Measurements from ENCODE around the gene MFSD6.
"Not testable (repeated sequence)": the region's sequence is repeated elsewhere in the genome, so short reads cannot be mapped to it uniquely, and the experiment has no call there.

Gene MFSD6

GRCh38 chr2:190405070-190405469 lies 3.1 kb upstream of the MFSD6 start:
- no peak for DNase-seq (ENCODE audit: low read depth in 1 of 2, low spot score in 1 of 2)

GRCh38 chr2:190405995-190406394 lies 2.2 kb upstream of the MFSD6 start:
- DNase-seq (ENCODE audit: low read depth in 1 of 2, low spot score in 1 of 2): no peak

- no peak for DNase-seq (ENCODE audit: low read depth in 1 of 2, low spot score in 1 of 2)
Observed at GRCh38 chr2:190406805-190407204, 1.4 kb upstream of the MFSD6 start.

- DNase-seq (ENCODE audit: low read depth in 1 of 2, low spot score in 1 of 2): no peak
Observed at GRCh38 chr2:190407246-190407661, 901 bp upstream of the MFSD6 start.

- DNase-seq (ENCODE audit: low read depth in 1 of 2, low spot score in 1 of 2): peak; percentile 49 to 58
Observed at GRCh38 chr2:190408538-190409271, 550 bp downstream of the MFSD6 start.

- no peak for DNase-seq (ENCODE audit: low read depth in 1 of 2, low spot score in 1 of 2)
Observed at GRCh38 chr2:190409616-190410015, 1.5 kb downstream of the MFSD6 start.

GRCh38 chr2:190410166-190410565 lies 2.0 kb downstream of the MFSD6 start:
- no peak for DNase-seq (ENCODE audit: low read depth in 1 of 2, low spot score in 1 of 2)

- no peak for DNase-seq (ENCODE audit: low read depth in 1 of 2, low spot score in 1 of 2)
Observed at GRCh38 chr2:190412966-190413365, 4.8 kb downstream of the MFSD6 start.

- no peak for DNase-seq (ENCODE audit: low read depth in 1 of 2, low spot score in 1 of 2)
Observed at GRCh38 chr2:190413421-190413820, 5.3 kb downstream of the MFSD6 start.

GRCh38 chr2:190415251-190415650 lies 7.1 kb downstream of the MFSD6 start:
- no peak for DNase-seq (ENCODE audit: low read depth in 1 of 2, low spot score in 1 of 2)

- DNase-seq (ENCODE audit: low read depth in 1 of 2, low spot score in 1 of 2): no peak
Observed at GRCh38 chr2:190415794-190416775, 7.9 kb downstream of the MFSD6 start.

GRCh38 chr2:190417045-190417842 lies 9.1 kb downstream of the MFSD6 start:
- DNase-seq (ENCODE audit: low read depth in 1 of 2, low spot score in 1 of 2): no peak

- DNase-seq (ENCODE audit: low read depth in 1 of 2, low spot score in 1 of 2): no peak
Observed at GRCh38 chr2:190418727-190419126, 10.6 kb downstream of the MFSD6 start.

- DNase-seq (ENCODE audit: low read depth in 1 of 2, low spot score in 1 of 2): no peak
Observed at GRCh38 chr2:190420801-190421200, 12.6 kb downstream of the MFSD6 start.

GRCh38 chr2:190425221-190425866 lies 17.2 kb downstream of the MFSD6 start:
- no peak for DNase-seq (ENCODE audit: low read depth in 1 of 2, low spot score in 1 of 2)

- no peak for DNase-seq (ENCODE audit: low read depth in 1 of 2, low spot score in 1 of 2)
Observed at GRCh38 chr2:190425883-190426658, 17.9 kb downstream of the MFSD6 start.

- not testable (repeated sequence) for DNase-seq (ENCODE audit: low read depth in 1 of 2, low spot score in 1 of 2)
Observed at GRCh38 chr2:190430866-190431265, 22.7 kb downstream of the MFSD6 start.

- DNase-seq (ENCODE audit: low read depth in 1 of 2, low spot score in 1 of 2): no peak
Observed at GRCh38 chr2:190431907-190432306, 23.8 kb downstream of the MFSD6 start.

- DNase-seq (ENCODE audit: low read depth in 1 of 2, low spot score in 1 of 2): no peak
Observed at GRCh38 chr2:190432567-190433231, 24.5 kb downstream of the MFSD6 start.

Measured in stimulated activated CD4-positive, alpha-beta T cell treated with anti-CD3 and anti-CD28 coated beads, Interleukin-15, amount 100 ng/mL, for 1 hour (primary cell).